ENCODE measurements around the gene NAV2. TPM values are rescaled to one million over a fixed set of nuclear protein-coding genes. Genes with fewer than 3 reads are reported as not detected.

Gene NAV2
- polyA plus RNA-seq, 3 donors = not detected

DNA sequence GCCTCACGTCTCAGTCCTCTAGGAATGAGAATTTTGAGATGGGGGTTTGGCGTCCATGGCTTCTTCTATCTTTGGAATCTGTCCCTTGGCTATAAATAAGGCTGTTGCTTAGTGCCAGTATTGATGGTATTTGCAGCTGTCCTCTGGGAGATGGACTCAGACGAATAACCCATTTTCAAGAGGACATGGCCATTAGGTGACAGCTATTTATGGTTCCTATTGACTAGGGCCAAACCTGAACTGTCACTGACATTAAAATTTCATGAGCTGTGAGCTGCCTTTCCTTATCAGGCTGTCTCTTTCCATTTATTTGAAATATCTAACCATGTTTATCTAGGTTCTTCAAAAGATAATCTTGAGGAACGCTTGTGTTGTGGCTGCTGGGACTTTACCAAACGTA lies 92.7 kb downstream of the NAV2 start:
- H3K36me3 Mint-ChIP-seq = no peaks in the 10 kb centered on the region
- intact Hi-C loops (cut with micrococcal nuclease) = no loop called here

DNA sequence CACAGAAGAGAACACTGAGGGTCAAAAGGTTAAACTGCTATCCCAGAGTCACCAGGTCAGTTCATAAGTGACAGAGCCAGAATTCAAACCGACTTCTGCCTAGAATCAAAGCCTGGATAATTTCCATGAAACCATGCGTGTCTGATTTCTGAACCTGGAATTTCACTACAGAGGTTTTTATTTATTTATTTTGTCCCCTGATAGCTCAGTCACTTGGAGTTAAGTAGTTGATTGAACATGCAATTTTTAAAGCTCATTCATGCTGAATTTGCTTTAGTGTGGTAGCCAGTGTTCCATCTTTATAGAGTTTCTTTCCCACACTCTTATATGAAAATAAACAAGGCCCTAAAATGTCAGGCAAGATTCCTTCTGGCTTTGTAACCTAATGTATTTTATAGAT lies 93.2 kb downstream of the NAV2 start:
- Mint-ChIP-seq H3K4me1 (no peaks in the 10 kb centered on the region), H3K36me3 (no peaks in the 10 kb centered on the region)

More for the DNA sequence above, 92.7 kb downstream of the NAV2 start:
- Mint-ChIP-seq H3K4me1 (no peaks in the 10 kb centered on the region), H3K4me3 (no peak overlapping the region), H3K9me3 (peaks cover 0 to 1% (median 0%) of the 10 kb centered on the region in 7 donors), H3K27ac (no peak overlapping the region), H3K27me3 (ENCODE audit: low read depth in 3 of 3) (peaks cover 0 to 3% (median 2%) of the 10 kb centered on the region in 3 donors)
- Histone ChIP-seq H3K27me3 (ENCODE audit: control insufficient read depth in 2 of 2, insufficient read depth in 2 of 2, low read length in 2 of 2) (no peaks in the 10 kb centered on the region), H3K9ac (ENCODE audit: insufficient read depth, low read length, poor library complexity, severe bottlenecking) (no peak overlapping the region), H3K4me3 (replicated peaks in 1 of 3; ENCODE audit: low read depth in 2 of 3, low read length in 3 of 3) (no peak overlapping the region), H3K4me1 (ENCODE audit: control insufficient read depth in 1 of 2, insufficient read depth in 2 of 2, low read length in 2 of 2) (no peaks in the 10 kb centered on the region), H3K9me3 (replicated peaks in 1 of 2; ENCODE audit: control insufficient read depth in 1 of 2, insufficient read depth in 1 of 2, low read length in 2 of 2) (no peaks in the 10 kb centered on the region), H3K4me2 (replicated peaks; ENCODE audit: extremely low read depth, low read length, poor library complexity, severe bottlenecking) (no peak overlapping the region), H3K36me3 (replicated peaks in 1 of 2; ENCODE audit: control insufficient read depth in 1 of 2, insufficient read depth in 2 of 2, low read length in 2 of 2) (no peaks in the 10 kb centered on the region), H3K27ac (ENCODE audit: low read depth in 1 of 2, low read length in 2 of 2) (no peak overlapping the region), H4K20me1 (ENCODE audit: insufficient read depth, low read length) (no peaks in the 10 kb centered on the region), H3K79me2 (ENCODE audit: insufficient read depth, low read length) (no peaks in the 10 kb centered on the region), H2AFZ (ENCODE audit: insufficient read depth, low read depth, low read length, poor library complexity, severe bottlenecking) (no peak overlapping the region)
- 100% methylated on average over 2 of the region's 5 CpGs for WGBS (ENCODE audit: insufficient coverage)
- no peak for DNase-seq
- TF ChIP-seq, protein P1, sequence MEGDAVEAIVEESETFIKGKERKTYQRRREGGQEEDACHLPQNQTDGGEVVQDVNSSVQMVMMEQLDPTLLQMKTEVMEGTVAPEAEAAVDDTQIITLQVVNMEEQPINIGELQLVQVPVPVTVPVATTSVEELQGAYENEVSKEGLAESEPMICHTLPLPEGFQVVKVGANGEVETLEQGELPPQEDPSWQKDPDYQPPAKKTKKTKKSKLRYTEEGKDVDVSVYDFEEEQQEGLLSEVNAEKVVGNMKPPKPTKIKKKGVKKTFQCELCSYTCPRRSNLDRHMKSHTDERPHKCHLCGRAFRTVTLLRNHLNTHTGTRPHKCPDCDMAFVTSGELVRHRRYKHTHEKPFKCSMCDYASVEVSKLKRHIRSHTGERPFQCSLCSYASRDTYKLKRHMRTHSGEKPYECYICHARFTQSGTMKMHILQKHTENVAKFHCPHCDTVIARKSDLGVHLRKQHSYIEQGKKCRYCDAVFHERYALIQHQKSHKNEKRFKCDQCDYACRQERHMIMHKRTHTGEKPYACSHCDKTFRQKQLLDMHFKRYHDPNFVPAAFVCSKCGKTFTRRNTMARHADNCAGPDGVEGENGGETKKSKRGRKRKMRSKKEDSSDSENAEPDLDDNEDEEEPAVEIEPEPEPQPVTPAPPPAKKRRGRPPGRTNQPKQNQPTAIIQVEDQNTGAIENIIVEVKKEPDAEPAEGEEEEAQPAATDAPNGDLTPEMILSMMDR (IDR thresholded peaks at IDR 0.05) = no peak

More for the DNA sequence above, 93.2 kb downstream of the NAV2 start:
- Histone ChIP-seq H3K27ac (ENCODE audit: low read depth in 1 of 2, low read length in 2 of 2) (no peak overlapping the region), H3K27me3 (ENCODE audit: control insufficient read depth in 2 of 2, insufficient read depth in 2 of 2, low read length in 2 of 2) (no peaks in the 10 kb centered on the region), H3K4me3 (replicated peaks in 1 of 3; ENCODE audit: low read depth in 2 of 3, low read length in 3 of 3) (no peak overlapping the region), H2AFZ (ENCODE audit: insufficient read depth, low read depth, low read length, poor library complexity, severe bottlenecking) (no peak overlapping the region), H3K4me1 (ENCODE audit: control insufficient read depth in 1 of 2, insufficient read depth in 2 of 2, low read length in 2 of 2) (no peaks in the 10 kb centered on the region), H3K9me3 (replicated peaks in 1 of 2; ENCODE audit: control insufficient read depth in 1 of 2, insufficient read depth in 1 of 2, low read length in 2 of 2) (no peaks in the 10 kb centered on the region), H3K79me2 (ENCODE audit: insufficient read depth, low read length) (no peaks in the 10 kb centered on the region), H3K4me2 (replicated peaks; ENCODE audit: extremely low read depth, low read length, poor library complexity, severe bottlenecking) (no peak overlapping the region), H4K20me1 (ENCODE audit: insufficient read depth, low read length) (no peaks in the 10 kb centered on the region), H3K36me3 (replicated peaks in 1 of 2; ENCODE audit: control insufficient read depth in 1 of 2, insufficient read depth in 2 of 2, low read length in 2 of 2) (no peaks in the 10 kb centered on the region), H3K9ac (ENCODE audit: insufficient read depth, low read length, poor library complexity, severe bottlenecking) (no peak overlapping the region)
- Mint-ChIP-seq H3K4me3 (no peak overlapping the region), H3K27me3 (ENCODE audit: low read depth in 3 of 3) (peaks cover 0 to 3% (median 2%) of the 10 kb centered on the region in 3 donors), H3K9me3 (peaks cover 0 to 1% (median 0%) of the 10 kb centered on the region in 7 donors), H3K27ac (no peak overlapping the region)
- TF ChIP-seq, protein P1 (IDR thresholded peaks at IDR 0.05) = no peak
- 86% methylated on average over 2 of the region's 2 CpGs for WGBS (ENCODE audit: insufficient coverage)
- intact Hi-C loops (cut with micrococcal nuclease) = no loop called here
- DNase-seq = no peak

Data from CD14-positive monocyte (primary cell).